Measurements from ENCODE around the gene TBC1D24.
"Not testable (repeated sequence)": the region's sequence is repeated elsewhere in the genome, so short reads cannot be mapped to it uniquely, and the experiment has no call there.

The TBC1D24 gene

GRCh38 chr16:2432801-2433505 lies 42.0 kb upstream of the TBC1D24 start:
- H3K9me3 ChIP-seq (ENCODE audit: low read length) = no peaks in the 10 kb centered on the region
- no peak overlapping the region for H3K27ac ChIP-seq (ENCODE audit: low read depth, low read length, poor library complexity, severe bottlenecking)
- H3K4me2 ChIP-seq (ENCODE audit: low read length) = no peak overlapping the region
- H2AFZ ChIP-seq (ENCODE audit: low read length) = no peak overlapping the region
- peaks cover 22% of the 10 kb centered on the region for H3K4me1 ChIP-seq (ENCODE audit: insufficient read depth, low read length, severe bottlenecking)
- no peak overlapping the region for H3K4me3 ChIP-seq (ENCODE audit: low read depth, low read length, poor library complexity, severe bottlenecking)
- TF ChIP-seq EZH2 (IDR thresholded peaks at IDR 0.05; ENCODE audit: borderline replicate concordance, low read length) (no peak), CTCF (IDR thresholded peaks at IDR 0.05; ENCODE audit: low read length) (no peak)
- H4K20me1 ChIP-seq (ENCODE audit: insufficient read depth, low read length) = no peaks in the 10 kb centered on the region
- H3K79me2 ChIP-seq (ENCODE audit: insufficient read depth, low read length) = peaks cover 17% of the 10 kb centered on the region
- no peaks in the 10 kb centered on the region for H3K9me2 ChIP-seq (ENCODE audit: low read depth, low read length)
- H3K27me3 ChIP-seq (ENCODE audit: insufficient read depth, low read length) = no peaks in the 10 kb centered on the region
- H3K9ac ChIP-seq (ENCODE audit: low read length) = no peak overlapping the region
- H3F3A ChIP-seq (ENCODE audit: insufficient read depth, low read length) = no peaks in the 10 kb centered on the region
- H3K36me3 ChIP-seq (ENCODE audit: insufficient read depth, low read length) = peaks cover 64% of the 10 kb centered on the region

GRCh38 chr16:2435236-2435635 lies 39.7 kb upstream of the TBC1D24 start:
- H3K27me3 ChIP-seq (ENCODE audit: insufficient read depth, low read length); H4K20me1 ChIP-seq (ENCODE audit: insufficient read depth, low read length); H3K4me3 ChIP-seq (ENCODE audit: low read depth, low read length, poor library complexity, severe bottlenecking); H3K27ac ChIP-seq (ENCODE audit: low read depth, low read length, poor library complexity, severe bottlenecking); H3K9me3 ChIP-seq (ENCODE audit: low read length); H3F3A ChIP-seq (ENCODE audit: insufficient read depth, low read length); H2AFZ ChIP-seq (ENCODE audit: low read length); H3K9me2 ChIP-seq (ENCODE audit: low read depth, low read length); H3K79me2 ChIP-seq (ENCODE audit: insufficient read depth, low read length); H3K9ac ChIP-seq (ENCODE audit: low read length); H3K4me2 ChIP-seq (ENCODE audit: low read length): not testable (repeated sequence)
- H3K36me3 ChIP-seq (ENCODE audit: insufficient read depth, low read length) = peaks cover 87% of the 10 kb centered on the region
- H3K4me1 ChIP-seq (ENCODE audit: insufficient read depth, low read length, severe bottlenecking) = peaks cover 11% of the 10 kb centered on the region

- peaks cover 89% of the 10 kb centered on the region for H3K36me3 ChIP-seq (ENCODE audit: insufficient read depth, low read length)
These were observed 38.8 kb upstream of the TBC1D24 start for GRCh38 chr16:2436110-2436509.

More at GRCh38 chr16:2436110-2436509, 38.8 kb upstream of the TBC1D24 start:
- H3K4me1 ChIP-seq (ENCODE audit: insufficient read depth, low read length, severe bottlenecking) = peaks cover 3% of the 10 kb centered on the region
- H3K9ac ChIP-seq (ENCODE audit: low read length) = no peak overlapping the region
- no peak overlapping the region for H3K4me3 ChIP-seq (ENCODE audit: low read depth, low read length, poor library complexity, severe bottlenecking)
- H3K9me2 ChIP-seq (ENCODE audit: low read depth, low read length) = no peaks in the 10 kb centered on the region
- no peaks in the 10 kb centered on the region for H3K9me3 ChIP-seq (ENCODE audit: low read length)
- H3F3A ChIP-seq (ENCODE audit: insufficient read depth, low read length) = no peaks in the 10 kb centered on the region
- no peaks in the 10 kb centered on the region for H4K20me1 ChIP-seq (ENCODE audit: insufficient read depth, low read length)
- no peak overlapping the region for H3K27ac ChIP-seq (ENCODE audit: low read depth, low read length, poor library complexity, severe bottlenecking)
- no peak overlapping the region for H3K4me2 ChIP-seq (ENCODE audit: low read length)
- H2AFZ ChIP-seq (ENCODE audit: low read length) = no peak overlapping the region
- peaks cover 1% of the 10 kb centered on the region for H3K79me2 ChIP-seq (ENCODE audit: insufficient read depth, low read length)
- TF ChIP-seq CTCF (IDR thresholded peaks at IDR 0.05; ENCODE audit: low read length) = no peak
- no peak for TF ChIP-seq EZH2 (IDR thresholded peaks at IDR 0.05; ENCODE audit: borderline replicate concordance, low read length)
- no peaks in the 10 kb centered on the region for H3K27me3 ChIP-seq (ENCODE audit: insufficient read depth, low read length)

Data from OCI-LY1 (cell line).